Measurements from ENCODE around the gene SRL.

SRL gene

GRCh38 chr16:4245077-4245791 is 3.4 kb upstream of the SRL start:
- ATAC-seq = no peak
- H3K27ac Mint-ChIP-seq = no peak overlapping the region
- no peak overlapping the region for H3K4me3 Mint-ChIP-seq
- no peaks in the 10 kb centered on the region for H3K36me3 Mint-ChIP-seq
- H3K4me1 Mint-ChIP-seq = peaks cover 5% of the 10 kb centered on the region
- no peak for DNase-seq (ENCODE audit: low spot score in 2 of 2)
- no peaks in the 10 kb centered on the region for H3K9me3 Mint-ChIP-seq

GRCh38 chr16:4244254-4245076 is 2.6 kb upstream of the SRL start:
- no peak overlapping the region for H3K4me3 Mint-ChIP-seq
- no peaks in the 10 kb centered on the region for H3K9me3 Mint-ChIP-seq
- no peak overlapping the region for H3K27ac Mint-ChIP-seq
- peaks cover 4% of the 10 kb centered on the region for H3K4me1 Mint-ChIP-seq
- ATAC-seq (no peak), DNase-seq (ENCODE audit: low spot score in 2 of 2) (no peak)
- no peaks in the 10 kb centered on the region for H3K36me3 Mint-ChIP-seq

GRCh38 chr16:4241258-4241927 is 487 bp downstream of the SRL start:
- no peak overlapping the region for H3K27ac Mint-ChIP-seq
- no peak for ATAC-seq
- H3K9me3 Mint-ChIP-seq = no peaks in the 10 kb centered on the region
- no peak overlapping the region for H3K4me3 Mint-ChIP-seq
- no peak for DNase-seq (ENCODE audit: low spot score in 2 of 2)
- no peaks in the 10 kb centered on the region for H3K4me1 Mint-ChIP-seq
- no peaks in the 10 kb centered on the region for H3K36me3 Mint-ChIP-seq

DNA sequence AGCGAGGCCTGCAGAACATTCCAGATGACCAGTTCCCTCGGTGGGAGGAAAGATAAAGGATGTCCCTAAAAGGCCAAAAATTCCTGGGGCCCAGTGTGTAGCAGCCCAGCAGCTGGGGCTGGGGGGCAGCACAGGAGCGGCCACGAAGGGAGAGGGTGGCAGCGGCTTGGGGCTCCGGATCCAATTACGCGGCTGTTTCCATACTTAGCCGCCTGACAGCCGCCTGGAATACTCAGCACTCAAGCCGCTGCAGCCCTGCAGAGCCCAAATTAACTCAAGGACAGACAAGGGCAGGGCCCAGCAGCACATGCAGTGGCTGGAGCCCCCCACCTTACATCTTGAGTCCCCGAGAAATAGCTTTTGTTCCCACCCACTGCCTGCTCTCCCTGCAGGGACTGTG is 1.3 kb downstream of the SRL start:
- DNase-seq (ENCODE audit: low spot score in 2 of 2) = no peak
- Mint-ChIP-seq H3K27ac (no peak overlapping the region), H3K4me1 (no peaks in the 10 kb centered on the region), H3K36me3 (no peaks in the 10 kb centered on the region), H3K4me3 (no peak overlapping the region), H3K9me3 (no peaks in the 10 kb centered on the region)
- ATAC-seq = no peak

- H3K4me3 Mint-ChIP-seq = no peak overlapping the region
- no peaks in the 10 kb centered on the region for H3K36me3 Mint-ChIP-seq
- no peaks in the 10 kb centered on the region for H3K4me1 Mint-ChIP-seq
- no peak for ATAC-seq
- no peak overlapping the region for H3K27ac Mint-ChIP-seq
- no peaks in the 10 kb centered on the region for H3K9me3 Mint-ChIP-seq
- DNase-seq (ENCODE audit: low spot score in 2 of 2) = no peak
These were observed 2.2 kb downstream of the SRL start for GRCh38 chr16:4239682-4240175.

GRCh38 chr16:4239020-4239419 is 2.9 kb downstream of the SRL start:
- Mint-ChIP-seq H3K9me3 (no peaks in the 10 kb centered on the region), H3K27ac (no peak overlapping the region), H3K4me3 (no peak overlapping the region), H3K36me3 (no peaks in the 10 kb centered on the region), H3K4me1 (no peaks in the 10 kb centered on the region)
- no peak for DNase-seq (ENCODE audit: low spot score in 2 of 2)
- no peak for ATAC-seq

DNA sequence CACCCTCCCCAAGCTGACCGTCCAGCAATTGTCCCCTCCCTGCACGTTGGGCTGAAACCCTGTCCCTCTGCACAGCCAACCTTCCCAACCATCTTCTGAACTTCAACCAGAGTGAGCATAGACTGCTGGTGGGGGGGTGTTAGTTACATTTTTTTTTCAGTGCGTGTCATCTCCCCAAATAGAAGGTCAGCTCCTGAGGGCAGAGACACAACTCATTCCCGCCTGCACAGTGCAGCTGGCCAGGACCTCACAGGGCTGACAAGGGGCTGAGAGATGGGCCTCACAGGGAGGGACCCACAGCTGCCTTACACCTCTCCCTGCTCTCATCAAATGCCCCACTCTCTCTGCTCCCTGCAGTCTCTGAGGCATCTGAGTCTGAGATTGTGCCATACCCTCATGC is 8.4 kb downstream of the SRL start:
- Mint-ChIP-seq H3K36me3 (no peaks in the 10 kb centered on the region), H3K27ac (no peak overlapping the region)
- ATAC-seq = no peak

GRCh38 chr16:4232541-4233386 is 9.1 kb downstream of the SRL start:
- H3K36me3 Mint-ChIP-seq = no peaks in the 10 kb centered on the region
- H3K9me3 Mint-ChIP-seq = no peaks in the 10 kb centered on the region
- DNase-seq (ENCODE audit: low spot score in 2 of 2) (no peak), ATAC-seq (no peak)
- H3K4me1 Mint-ChIP-seq = no peaks in the 10 kb centered on the region
- H3K4me3 Mint-ChIP-seq = no peak overlapping the region
- no peak overlapping the region for H3K27ac Mint-ChIP-seq

More for the DNA sequence above, 8.4 kb downstream of the SRL start:
- Mint-ChIP-seq H3K9me3 (no peaks in the 10 kb centered on the region), H3K4me1 (no peaks in the 10 kb centered on the region), H3K4me3 (no peak overlapping the region)
- DNase-seq (ENCODE audit: low spot score in 2 of 2) = no peak

- ATAC-seq (no peak), DNase-seq (ENCODE audit: low spot score in 2 of 2) (no peak)
- Mint-ChIP-seq H3K9me3 (no peaks in the 10 kb centered on the region), H3K27ac (no peak overlapping the region), H3K36me3 (no peaks in the 10 kb centered on the region), H3K4me1 (no peaks in the 10 kb centered on the region), H3K4me3 (no peak overlapping the region)
These were observed 10.0 kb downstream of the SRL start for GRCh38 chr16:4231886-4232285.

DNA sequence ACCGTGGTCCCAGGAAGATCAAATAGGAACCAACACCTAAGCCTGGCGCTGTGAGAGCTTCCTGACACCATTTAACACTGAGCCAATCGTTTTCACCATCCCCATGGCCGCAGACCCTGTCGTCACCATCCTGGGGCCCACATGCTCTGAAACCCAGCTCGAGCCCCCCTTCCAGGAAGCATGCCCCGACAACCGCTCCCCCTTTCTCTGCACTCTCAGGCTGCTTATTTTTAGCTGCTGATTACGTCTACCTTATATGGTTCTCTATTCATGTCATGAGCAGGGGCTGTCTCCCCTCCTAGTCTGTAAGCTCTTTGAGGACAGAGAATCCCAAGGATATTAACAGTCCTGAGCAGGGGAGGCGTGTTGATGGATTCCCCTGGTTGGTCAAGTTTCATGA is 10.5 kb downstream of the SRL start:
- no peak overlapping the region for H3K4me3 Mint-ChIP-seq
- ATAC-seq = no peak
- no peak for DNase-seq (ENCODE audit: low spot score in 2 of 2)
- H3K9me3 Mint-ChIP-seq = no peaks in the 10 kb centered on the region
- H3K27ac Mint-ChIP-seq = no peak overlapping the region
- H3K4me1 Mint-ChIP-seq = no peaks in the 10 kb centered on the region
- no peaks in the 10 kb centered on the region for H3K36me3 Mint-ChIP-seq

DNA sequence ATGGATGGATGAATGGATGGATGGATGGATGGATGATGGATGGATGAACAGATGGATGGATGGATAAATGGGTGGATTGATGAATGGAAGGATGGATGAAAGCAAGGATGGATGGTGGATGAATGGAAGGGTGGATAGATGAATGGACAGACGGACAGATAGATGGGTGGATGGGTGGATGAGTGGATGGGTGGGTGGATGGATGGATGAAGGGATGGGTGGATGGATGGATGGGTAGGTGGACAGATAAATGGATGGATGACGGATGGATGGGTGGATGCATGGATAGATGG is 14.9 kb downstream of the SRL start:
- H3K36me3 Mint-ChIP-seq = no peaks in the 10 kb centered on the region
- H3K27ac Mint-ChIP-seq = no peak overlapping the region
- no peaks in the 10 kb centered on the region for H3K4me1 Mint-ChIP-seq
- no peak for DNase-seq (ENCODE audit: low spot score in 2 of 2)
- no peaks in the 10 kb centered on the region for H3K9me3 Mint-ChIP-seq
- ATAC-seq = no peak
- H3K4me3 Mint-ChIP-seq = no peak overlapping the region

- DNase-seq (ENCODE audit: low spot score in 2 of 2) (no peak), ATAC-seq (no peak)
- Mint-ChIP-seq H3K9me3 (no peaks in the 10 kb centered on the region), H3K4me1 (no peaks in the 10 kb centered on the region), H3K36me3 (no peaks in the 10 kb centered on the region), H3K4me3 (no peak overlapping the region), H3K27ac (no peak overlapping the region)
These were observed 15.4 kb downstream of the SRL start for GRCh38 chr16:4226251-4227039.

GRCh38 chr16:4225075-4225474 is 16.8 kb downstream of the SRL start:
- Mint-ChIP-seq H3K9me3 (no peaks in the 10 kb centered on the region), H3K36me3 (no peaks in the 10 kb centered on the region), H3K4me1 (no peaks in the 10 kb centered on the region), H3K27ac (no peak overlapping the region), H3K4me3 (no peak overlapping the region)
- ATAC-seq = no peak
- no peak for DNase-seq (ENCODE audit: low spot score in 2 of 2)

GRCh38 chr16:4220358-4220757 is 21.5 kb downstream of the SRL start:
- no peaks in the 10 kb centered on the region for H3K36me3 Mint-ChIP-seq
- no peaks in the 10 kb centered on the region for H3K9me3 Mint-ChIP-seq
- H3K4me1 Mint-ChIP-seq = no peaks in the 10 kb centered on the region
- no peak for DNase-seq (ENCODE audit: low spot score in 2 of 2)
- ATAC-seq = no peak
- H3K4me3 Mint-ChIP-seq = no peak overlapping the region
- no peak overlapping the region for H3K27ac Mint-ChIP-seq

Measured in stimulated activated effector memory CD8-positive, alpha-beta T cell treated with anti-CD3 and anti-CD28 coated beads, Interleukin-12 subunit alpha, Interleukin-12 subunit beta, amount 100 ng/mL, for 72 hours (primary cell).